Activated T-cell treated with anti-CD3 and anti-CD28 coated beads for 24 hours (primary cell): ENCODE results near the gene KIAA0040.

Experiments
- DNase-seq: peaks from one replicate; pipeline ENCODE4 v3.0.0-alpha.2; 2020; ENCODE audit warnings: low read depth

Gene KIAA0040

DNA sequence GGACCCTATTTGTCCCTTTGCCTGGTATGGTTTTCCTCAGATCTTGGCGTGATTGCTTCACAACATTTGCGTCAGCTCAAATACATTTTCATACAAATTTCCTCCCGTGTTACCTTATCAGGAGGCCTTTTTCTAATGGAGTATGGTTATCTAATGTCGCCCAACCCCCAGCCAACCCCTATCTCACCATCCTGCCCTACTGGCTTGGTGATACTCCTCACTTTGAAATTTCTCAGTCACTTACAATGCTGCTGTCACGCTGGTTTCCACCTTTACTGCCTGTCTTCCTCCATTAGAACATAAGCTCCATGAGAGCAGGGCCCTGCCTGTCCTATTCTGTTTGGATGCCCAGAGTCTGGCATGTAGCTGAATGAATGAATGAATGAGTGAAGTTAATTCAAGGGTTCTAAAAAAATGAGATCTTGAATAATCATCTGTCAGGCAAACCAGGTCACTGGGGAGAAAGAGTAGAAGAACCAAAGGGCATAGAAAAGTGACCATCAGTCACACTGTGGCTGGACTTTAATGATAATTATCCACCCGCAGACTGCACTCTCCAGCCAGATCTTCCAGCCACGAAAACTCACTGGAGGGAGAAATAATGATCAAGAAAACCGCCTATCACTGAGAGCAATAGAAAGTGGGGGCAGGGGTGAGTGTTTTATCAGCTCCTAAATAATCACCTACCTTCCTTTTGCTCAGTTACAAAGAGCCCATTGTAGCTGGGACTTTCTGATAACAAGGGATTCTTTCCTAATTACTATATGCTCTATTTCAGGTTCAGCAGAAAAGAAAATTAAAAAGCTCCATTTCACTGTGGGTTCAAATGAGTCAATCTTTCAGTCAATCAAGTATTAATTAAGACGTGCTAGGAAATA, 21.3 kb downstream of the KIAA0040 start:
- no peak for DNase-seq

GRCh38 chr1:175169286-175170018, 23.1 kb downstream of the KIAA0040 start:
- DNase-seq = no peak

DNA sequence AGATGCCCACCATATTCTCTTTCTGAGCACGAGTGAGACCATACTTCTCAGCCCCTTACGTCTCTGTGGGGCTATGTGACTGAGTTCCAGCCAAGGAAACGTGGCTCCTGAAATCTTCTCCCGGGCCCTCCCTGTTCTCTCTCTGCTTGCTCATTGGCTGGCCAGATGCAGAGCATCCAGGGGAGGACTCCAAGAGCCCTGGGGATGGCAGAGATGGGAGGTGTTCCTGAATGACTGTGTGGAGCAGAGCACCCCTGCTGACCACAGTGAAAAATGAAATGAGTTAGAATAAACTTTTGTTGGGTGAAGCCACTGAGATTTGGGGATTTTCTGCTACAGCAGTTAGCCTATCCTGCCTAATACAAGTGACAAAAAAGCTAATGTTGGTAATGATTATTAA, 23.8 kb downstream of the KIAA0040 start:
- no peak for DNase-seq

DNA sequence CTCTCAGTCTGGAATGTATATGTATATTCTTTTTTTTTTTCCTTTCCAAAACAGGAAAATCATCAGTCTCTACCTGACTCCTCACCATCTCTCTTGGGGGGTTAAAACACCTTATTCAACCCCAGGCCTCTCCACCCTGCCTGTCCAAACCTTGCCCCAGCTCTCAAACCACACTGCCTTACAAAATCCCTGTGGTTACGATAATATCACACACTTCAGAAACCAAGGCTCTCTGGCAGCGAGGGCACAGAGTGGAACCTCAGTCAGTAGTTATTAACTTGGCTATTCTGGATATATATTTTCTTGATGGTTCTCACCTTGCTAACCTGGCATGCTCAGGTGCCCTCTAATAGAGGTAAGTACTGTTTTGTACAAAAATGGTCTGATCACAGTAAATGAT, 24.7 kb downstream of the KIAA0040 start:
- DNase-seq = no peak

DNA sequence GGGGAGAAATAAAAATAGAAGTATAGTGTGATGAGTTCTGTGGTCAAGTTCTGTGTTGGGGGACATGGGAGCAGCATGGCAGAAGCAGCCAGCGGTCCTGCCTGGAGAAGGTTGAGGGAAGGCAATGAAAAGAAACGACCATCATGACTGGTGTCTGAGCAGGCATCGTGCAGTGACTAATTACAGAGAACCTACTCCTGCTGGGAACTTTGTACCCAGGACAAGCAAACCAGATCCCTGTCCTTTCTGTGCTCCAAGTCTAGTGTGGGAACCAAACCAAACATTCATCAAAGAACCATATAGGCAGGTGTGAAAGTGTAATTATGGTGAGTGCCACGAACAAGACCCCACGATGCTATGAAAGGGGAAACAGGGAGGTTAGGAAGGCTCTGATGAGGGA, 25.8 kb downstream of the KIAA0040 start:
- no peak for DNase-seq

- no peak for DNase-seq
Observed at GRCh38 chr1:175164751-175165150, 27.8 kb downstream of the KIAA0040 start.

GRCh38 chr1:175163702-175164101, 28.9 kb downstream of the KIAA0040 start:
- no peak for DNase-seq

DNA sequence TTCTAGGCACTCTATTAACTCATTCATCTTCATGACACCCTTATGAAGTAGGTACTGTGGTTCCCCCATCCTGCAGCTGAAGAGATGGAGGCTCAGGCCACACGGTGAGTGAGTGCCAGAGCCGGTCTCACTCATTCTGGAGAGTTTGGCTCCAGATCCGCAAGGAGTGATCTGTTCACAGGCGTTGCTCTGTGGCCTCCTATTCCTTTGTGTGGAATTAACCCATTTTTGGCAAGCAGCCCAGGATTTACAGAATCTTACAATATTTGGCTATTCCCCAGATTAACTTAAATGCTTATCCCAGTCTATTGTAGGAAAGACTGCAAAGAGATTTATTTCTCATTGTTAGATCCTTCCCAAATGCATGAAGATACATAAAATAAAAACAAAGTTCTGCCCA, 29.6 kb downstream of the KIAA0040 start:
- DNase-seq = no peak

- no peak for DNase-seq
Observed at GRCh38 chr1:175158170-175158591, 34.4 kb downstream of the KIAA0040 start.

- no peak for DNase-seq
Observed at GRCh38 chr1:175157200-175157599, 35.4 kb downstream of the KIAA0040 start.

GRCh38 chr1:175155936-175156335, 36.6 kb downstream of the KIAA0040 start:
- no peak for DNase-seq

DNA sequence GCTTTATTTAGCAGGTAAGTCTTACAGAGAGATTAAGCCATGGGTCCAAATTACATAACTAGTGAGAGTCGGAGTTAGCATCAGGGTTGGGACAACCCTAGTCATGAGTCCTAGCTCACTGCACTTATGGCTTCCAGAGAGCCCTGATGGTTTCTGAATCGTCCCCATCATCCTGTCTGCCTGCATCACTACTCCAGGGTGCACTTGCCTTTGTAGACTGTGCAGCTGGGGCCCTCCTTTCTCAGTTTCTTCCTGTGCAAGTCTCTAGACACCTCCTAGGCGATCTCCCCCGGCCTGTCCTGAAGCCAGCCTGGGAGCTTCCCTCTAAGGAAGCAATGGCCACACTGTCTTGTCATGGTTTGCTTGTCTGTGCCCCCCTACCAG, 37.1 kb downstream of the KIAA0040 start:
- no peak for DNase-seq

DNA sequence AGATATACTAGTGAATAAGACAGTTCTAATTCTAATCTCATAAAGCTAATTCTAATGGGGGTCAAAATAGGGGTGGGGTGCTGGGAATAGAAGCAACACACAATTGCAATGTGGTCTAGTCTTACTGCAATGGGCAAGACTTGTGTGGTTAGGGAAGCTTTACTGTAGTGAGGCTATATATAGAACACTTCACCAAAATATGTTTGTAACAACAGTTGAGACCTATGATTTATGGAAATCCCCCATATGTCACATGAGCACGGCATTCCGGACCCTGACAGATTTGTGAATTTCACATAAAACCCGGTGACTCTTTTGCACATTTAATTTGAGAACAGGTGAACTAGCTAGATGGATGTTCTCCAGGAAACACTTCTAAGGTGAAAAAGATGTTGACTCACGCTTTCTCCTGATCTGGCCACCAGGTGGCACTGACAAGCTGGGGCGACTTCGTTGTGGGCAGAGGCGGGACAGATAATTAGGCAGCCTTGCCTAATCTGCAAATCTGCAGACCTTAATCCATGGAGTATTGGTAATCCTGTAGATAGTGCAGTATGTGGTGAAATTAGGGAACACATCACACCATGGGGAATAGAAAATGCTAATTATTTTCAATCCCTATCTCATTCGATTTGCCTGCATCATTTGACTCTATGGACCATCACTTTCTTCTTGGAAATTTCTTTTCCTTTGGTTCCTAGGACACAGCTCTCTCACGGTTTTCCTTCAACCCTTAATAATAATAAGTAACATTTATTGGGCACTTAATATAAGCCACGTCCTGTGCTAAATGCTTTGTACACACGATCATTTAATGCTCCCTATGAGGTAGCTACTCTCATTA, 37.7 kb downstream of the KIAA0040 start:
- DNase-seq = peak; percentile 70

GRCh38 chr1:175152006-175152652, 40.4 kb downstream of the KIAA0040 start:
- peak; percentile 57 for DNase-seq

- DNase-seq = no peak
Observed at GRCh38 chr1:175150596-175151319, 41.8 kb downstream of the KIAA0040 start.

DNA sequence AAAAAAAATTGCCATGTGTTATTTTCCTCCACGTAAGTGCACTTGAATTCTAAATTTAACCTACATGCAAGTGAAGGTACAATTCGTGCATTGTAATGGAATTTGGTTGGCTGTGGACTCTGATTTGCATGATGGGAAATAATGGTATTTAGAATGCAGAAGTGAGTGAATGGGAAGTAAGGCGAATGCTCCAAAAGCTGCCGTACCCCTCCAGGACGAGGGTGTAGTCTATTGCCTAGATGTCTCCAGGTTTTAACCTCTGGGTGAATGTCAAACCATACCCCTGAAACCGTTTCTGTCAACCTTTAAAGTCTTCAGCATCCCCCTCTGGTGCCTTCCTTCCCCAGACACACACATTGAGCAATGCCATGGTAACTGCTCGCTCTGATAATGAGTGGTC, 44.5 kb downstream of the KIAA0040 start:
- DNase-seq = no peak

- no peak for DNase-seq
Observed at GRCh38 chr1:175147569-175147968, 45.0 kb downstream of the KIAA0040 start.

DNA sequence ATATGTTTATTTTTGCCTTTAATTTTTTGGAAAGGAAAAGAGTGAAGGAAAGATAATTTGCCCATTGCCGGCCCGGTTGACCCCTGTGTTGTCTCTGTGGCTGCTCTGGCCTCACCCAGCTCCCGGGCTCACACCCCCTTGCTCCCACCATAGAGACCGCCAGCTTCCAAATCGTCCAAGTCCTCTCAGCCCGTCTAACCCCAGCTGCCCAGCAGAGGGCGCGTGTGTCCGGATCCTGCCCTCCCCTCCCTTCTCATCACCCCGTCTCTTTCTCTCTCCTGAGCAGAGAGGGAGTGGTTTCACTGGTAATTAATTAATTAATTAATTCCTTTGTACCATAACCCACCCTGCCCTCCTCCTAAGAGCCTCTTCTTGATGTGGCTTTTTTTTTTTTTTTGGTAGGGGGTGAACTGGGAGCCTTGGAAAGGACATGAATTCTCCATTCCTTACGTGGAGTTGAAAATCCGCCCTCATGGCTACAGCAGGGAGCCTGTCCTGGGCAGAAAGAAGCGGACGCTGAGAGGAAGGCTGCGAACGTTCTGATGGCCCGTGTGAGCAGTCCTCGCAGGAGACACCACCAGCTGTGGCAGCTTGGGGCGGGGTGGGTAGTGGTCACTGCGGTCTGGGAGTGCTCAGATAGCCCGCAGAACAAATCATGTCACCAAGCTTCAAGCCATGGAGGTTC, 45.9 kb downstream of the KIAA0040 start:
- DNase-seq = peak; percentile 57

DNA sequence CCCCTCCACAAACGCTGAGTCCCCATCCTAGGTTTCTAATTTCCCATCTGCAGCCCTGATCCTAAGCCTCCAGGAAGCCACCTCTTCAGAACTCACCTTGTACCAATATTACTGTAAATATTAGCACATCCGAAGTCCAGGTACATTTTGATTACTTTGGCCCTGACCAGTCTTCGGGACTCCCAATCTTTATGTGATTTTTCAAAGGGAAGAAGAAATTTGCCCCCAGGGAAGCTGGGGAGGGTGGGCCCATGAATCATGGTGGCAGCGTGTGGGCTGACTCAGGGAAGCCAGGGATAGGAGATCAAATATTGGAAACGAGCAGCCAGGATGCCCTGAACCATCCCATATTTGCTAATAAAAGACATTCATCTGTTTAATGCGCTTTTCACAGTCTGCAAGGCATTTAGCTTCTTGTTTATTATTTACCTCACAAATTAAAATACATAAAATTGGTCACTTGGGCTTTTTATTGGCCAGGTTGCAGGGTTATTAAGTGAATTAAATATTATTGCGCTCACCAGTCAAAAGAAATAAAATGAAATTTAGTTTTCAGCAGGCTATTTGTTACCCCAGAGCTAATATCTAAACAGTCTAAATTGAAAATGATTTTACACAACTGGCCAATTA, 46.6 kb downstream of the KIAA0040 start:
- no peak for DNase-seq

GRCh38 chr1:175138579-175138978, 54.0 kb downstream of the KIAA0040 start:
- DNase-seq = no peak
